ENCODE measurements around the gene ASB2.

- no peak for TF ChIP-seq CTCF (conservative IDR thresholded peaks at IDR 0.05; ENCODE audit: low read depth, low read length)
- no peak for TF ChIP-seq EZH2 (IDR thresholded peaks at IDR 0.05; ENCODE audit: borderline replicate concordance, low read depth, low read length, poor library complexity, severe bottlenecking)
These were observed 23.1 kb downstream of the ASB2 start for GRCh38 chr14:93953263-93953662.

Data from A673 (cell line).